ENCODE results near the gene P2RY4.
"Not testable (repeated sequence)": the region's sequence is repeated elsewhere in the genome, so short reads cannot be mapped to it uniquely, and the experiment has no call there.

The P2RY4 gene

GRCh38 chrX:70241501-70241900, 18.5 kb downstream of the P2RY4 start:
- FAIRE-seq, result no peak

GRCh38 chrX:70240751-70241150, 19.3 kb downstream of the P2RY4 start:
- no peak for FAIRE-seq

- FAIRE-seq, result no peak
These were observed 25.6 kb downstream of the P2RY4 start, which contains the start of gene AWAT1 for GRCh38 chrX:70234355-70234754. TSS of gene AWAT1 (plus strand) at chrX:70234655. CDS start at chrX:70234696, 41 bp downstream.

GRCh38 chrX:70231666-70232065, 28.3 kb downstream of the P2RY4 start:
- FAIRE-seq, result no peak

- no peak for FAIRE-seq
These were observed 33.3 kb downstream of the P2RY4 start for GRCh38 chrX:70226687-70227086.

- no peak for FAIRE-seq
These were observed 34.0 kb downstream of the P2RY4 start for GRCh38 chrX:70226048-70226447.

GRCh38 chrX:70219938-70220764, 39.9 kb downstream of the P2RY4 start:
- no peak for FAIRE-seq

GRCh38 chrX:70209570-70209969, 50.4 kb downstream of the P2RY4 start:
- FAIRE-seq, result not testable (repeated sequence)

- FAIRE-seq, result no peak
These were observed 51.5 kb downstream of the P2RY4 start for GRCh38 chrX:70208479-70208878.

All from TTC549 (cell line).